CD4-positive, alpha-beta T cell treated with Interleukin-15 for 1 hour (primary cell): ENCODE results near the gene MVP.
"Not testable (repeated sequence)": the region's sequence is repeated elsewhere in the genome, so short reads cannot be mapped to it uniquely, and the experiment has no call there.

Experiments
- DNase-seq: peaks from one replicate; pipeline ENCODE4 v3.0.0-alpha.2; 2020

Gene MVP

DNA sequence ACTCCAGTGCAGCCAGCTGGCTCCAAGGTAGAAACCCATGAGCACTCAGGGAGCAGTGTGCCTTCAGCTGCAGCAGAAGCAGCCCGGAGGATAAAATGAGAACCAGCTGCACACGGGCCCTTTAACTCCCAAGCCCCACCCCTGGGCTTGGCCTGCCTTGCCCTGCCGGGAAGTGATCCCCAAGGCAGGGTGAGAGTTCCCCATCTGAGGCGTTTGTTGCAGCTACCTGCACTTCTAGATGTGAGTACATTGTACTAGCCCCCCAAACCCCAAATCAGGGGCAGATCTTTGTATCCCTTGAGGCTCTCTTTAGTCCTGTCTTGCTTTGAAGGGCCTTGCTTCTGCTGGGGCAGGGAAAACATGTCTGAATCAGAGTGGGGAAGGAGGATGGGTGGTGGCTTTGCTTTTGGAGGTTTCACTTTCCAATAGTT is at the start of gene MVP:
MVP (plus strand) TSS at position 192 of the 431 bp plus-strand sequence. CDS start 10,088 bp downstream, outside the sequence.
- DNase-seq: peak; percentile 54

DNA sequence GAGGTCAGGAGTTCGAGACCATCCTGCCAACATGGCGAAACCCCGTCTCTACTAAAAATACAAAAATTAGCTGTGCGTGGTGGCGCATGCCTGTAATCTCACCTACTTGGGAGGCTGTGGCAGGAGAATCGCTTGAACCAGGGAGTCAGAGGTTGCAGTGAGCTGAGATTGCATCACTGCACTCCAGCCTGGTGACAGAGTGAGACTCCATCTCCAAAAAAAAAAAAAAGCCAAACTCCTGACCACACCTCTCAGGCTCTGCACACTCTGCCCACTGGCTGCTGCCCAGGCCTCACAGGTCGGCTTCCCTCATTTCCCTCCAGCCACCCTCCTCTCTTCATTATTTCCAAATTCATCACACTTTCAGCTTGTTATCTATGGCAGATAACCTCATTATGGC is 47.9 kb upstream of the MVP start:
- DNase-seq: not testable (repeated sequence)

DNA sequence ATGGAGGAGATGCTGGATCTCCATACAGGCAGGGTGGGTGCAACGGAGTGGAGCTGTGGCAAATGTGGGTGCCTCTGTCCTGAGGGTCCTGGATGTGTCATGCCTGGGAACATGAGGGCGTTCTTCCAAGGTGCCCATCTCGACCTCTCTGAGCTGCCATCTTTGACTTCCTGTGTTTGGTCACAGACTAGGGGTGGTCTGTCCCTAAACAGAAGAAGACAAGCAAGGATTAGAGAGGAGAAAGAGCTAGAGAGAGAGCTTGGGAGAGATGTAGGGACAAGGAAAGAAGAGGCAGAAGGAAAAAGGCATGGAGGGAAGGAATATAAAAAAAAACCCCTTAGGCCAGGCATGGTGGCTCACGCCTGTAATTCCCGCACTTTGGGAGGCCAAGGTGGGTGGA is 45.5 kb upstream of the MVP start:
- DNase-seq: no peak

DNA sequence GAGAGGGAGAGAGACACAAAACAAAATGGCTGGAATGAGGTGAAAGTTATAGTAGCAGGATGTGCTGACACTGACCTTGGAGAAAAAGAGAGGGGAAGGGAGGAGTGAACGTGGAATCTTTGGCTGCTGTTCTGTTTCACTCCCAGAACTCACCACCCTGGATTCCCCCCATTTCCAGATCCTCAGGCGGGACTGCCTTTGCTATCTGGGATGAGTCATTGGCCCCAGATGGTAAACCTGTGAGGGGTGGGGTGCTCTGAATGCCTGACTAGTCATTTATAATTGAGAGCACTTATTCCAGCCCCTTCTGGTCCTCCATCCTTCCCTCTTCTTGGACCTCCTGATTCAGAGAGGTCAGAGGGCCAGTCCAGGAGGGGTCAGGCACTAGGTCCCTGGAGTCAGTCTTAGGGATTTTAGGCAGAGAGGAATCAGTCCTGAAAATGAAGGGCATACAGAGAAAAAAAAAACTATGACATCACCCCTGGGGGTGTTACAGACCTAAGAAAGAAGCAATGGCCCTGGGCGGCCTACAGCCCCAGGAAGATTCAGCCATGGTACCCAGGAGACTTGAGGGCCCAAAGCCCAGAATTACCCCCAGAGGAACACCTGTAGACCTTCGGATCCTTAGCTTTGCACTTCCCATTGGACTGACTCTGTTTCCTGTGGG is 44.4 kb upstream of the MVP start:
- DNase-seq: no peak

DNA sequence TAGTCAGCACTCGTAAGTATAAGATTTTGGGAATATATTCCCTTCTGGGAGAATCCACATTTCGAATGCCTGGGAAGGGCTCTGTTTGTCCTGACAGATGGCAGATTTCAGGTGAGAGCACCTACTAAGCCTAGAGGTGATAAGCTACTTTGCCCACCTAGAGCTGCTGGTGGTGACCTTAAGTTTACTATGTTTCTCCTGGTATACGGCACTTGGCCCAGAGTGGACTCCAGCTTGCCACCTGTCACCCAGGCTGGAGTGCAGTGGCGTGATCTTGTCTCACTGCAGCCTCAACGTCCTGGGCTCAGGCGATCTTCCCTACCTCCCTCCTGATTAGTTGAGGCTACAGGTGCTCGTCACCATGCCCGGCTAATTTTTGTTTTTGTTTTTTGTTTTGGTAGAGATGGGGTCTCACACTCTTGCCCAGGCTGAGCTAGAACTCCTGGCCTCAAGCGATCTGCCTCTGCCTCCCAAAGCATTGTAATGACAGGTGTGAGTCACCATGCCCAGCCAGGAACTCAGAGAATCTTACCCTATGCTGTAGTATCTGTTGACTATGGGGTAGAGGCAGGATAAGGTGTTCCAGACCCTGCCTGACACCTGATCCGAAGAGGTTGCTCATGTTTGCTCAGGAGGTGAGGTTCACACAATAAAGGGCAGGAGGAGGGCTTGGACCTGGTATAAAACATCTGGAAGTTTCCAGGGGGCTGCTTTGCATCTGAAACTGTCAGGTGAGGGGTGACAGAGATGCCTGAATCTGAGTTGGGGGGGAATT is 42.5 kb upstream of the MVP start, which contains the start of gene ZG16:
ZG16 (plus strand) TSS at position 681 of the 775 bp plus-strand sequence. CDS start 1,011 bp downstream, outside the sequence.
- no peak for DNase-seq

DNA sequence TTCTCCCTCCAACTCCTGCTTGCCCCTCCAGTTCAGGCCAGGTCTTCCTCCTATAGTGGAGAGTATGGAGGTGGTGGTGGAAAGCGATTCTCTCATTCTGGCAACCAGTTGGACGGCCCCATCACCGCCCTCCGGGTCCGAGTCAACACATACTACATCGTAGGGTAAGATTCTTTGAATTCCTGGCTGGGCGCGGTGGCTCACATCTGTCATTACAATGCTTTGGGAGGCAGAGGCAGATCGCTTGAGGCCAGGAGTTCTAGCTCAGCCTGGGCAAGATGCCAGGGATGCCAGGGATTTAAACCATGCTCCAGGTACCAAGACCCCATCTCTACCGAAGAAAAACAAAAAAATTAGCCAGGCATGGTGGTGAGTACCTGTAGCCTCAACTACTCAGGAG is 40.8 kb upstream of the MVP start:
- DNase-seq: no peak

DNA sequence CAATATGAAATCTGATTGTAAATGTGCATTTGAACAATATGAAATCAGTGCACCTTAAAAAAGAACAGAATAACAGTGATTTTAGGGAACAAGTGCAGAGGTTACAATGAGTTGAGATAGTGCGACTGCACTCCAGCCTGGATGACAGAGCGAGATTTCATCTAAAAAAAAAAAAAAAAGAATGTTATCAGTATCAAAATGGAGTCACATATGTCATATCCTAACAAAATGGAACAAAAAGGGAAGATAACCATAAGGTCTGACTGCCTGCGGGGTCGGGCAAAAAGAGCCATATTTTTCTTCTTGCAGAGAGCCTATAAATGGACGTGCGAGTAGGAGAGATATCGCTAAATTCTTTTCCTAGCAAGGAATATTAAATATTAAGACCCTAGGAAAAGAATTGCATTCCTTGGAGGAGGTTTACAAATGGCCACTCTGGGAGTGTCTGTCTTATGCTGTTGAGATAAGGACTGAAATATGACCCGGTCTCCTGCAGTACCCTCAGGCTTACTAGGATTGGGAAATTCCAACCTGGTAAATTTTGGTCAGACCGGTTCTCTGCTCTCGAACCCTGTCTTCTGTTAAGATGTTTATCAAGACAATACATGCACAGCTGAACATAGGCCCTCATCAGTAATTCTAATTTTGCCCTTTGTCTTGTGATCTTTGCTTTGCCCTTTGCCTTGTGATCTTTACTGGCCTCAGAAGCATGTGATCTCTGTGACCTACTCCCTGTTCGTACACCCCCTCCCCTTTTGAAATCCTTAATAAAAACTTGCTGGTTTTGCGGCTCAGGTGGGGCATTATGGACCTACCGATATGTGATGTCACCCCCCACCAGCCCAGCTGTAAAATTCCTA is 36.9 kb upstream of the MVP start:
- not testable (repeated sequence) for DNase-seq

DNA sequence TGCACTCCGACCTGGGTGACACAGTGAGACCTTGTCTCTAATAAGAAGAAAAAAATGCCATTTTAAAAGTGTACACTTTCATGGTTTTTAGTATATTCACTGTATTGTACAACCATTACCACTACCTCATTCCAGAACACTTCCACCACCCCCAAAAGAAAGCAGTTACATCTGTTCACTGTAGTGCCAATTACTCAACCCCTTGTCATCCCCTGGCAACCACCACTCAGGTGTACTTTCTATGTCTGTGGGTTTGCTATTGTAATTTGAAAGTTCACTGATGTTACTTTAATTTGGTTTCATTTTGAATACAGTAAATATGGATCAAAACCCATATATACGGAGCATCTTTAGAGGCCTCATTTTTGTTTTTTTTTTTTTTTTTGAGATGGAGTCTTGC is 36.1 kb upstream of the MVP start:
- no peak for DNase-seq

DNA sequence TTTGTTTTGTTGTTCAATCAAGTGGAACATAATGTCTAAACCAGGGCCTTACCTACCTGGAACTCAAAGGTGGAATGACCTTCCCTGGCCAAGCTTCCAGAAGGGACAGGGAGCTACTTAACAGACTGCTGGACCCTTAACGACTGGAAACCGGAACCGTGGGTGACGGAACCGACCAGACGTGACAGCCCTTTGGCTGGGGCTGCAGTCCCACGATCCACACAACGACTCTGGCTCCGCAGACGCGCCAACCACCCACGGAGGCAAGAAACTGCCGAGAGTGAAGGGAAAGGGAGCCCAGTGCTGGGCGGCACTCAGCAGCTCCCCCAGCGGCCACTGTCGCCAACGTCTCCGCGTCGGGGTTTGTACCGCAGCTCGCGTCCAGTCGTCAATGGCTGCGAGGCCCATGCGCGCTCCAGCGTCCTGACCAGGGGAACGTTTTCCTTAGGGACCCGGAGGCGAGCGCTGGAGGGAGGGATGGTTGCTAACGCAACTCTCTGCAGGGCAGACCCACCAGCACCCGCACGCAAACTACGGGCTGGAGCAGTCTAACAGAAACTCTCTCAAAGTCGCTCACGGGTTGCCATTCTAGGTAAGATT is 35.3 kb upstream of the MVP start:
- peak; percentile 78 for DNase-seq

DNA sequence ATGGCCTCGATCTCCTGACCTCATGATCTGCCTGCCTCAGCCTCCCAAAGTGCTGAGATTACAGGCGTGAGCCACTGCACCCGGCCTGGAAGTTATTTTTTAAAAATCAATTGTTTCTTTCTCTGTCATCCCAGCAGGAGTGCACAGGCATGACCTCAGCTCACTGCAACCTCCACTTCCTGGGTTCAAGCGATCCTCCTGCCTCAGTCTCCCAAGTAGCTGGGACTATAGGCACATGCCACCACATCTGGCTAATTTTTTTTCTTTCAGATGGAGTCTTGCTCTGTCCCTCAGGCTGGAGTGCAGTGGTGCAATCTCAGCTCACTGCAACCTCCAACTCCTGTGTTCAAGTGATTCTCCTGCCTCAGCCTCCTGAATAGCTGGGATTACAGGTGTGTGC is 33.1 kb upstream of the MVP start:
- not testable (repeated sequence) for DNase-seq

DNA sequence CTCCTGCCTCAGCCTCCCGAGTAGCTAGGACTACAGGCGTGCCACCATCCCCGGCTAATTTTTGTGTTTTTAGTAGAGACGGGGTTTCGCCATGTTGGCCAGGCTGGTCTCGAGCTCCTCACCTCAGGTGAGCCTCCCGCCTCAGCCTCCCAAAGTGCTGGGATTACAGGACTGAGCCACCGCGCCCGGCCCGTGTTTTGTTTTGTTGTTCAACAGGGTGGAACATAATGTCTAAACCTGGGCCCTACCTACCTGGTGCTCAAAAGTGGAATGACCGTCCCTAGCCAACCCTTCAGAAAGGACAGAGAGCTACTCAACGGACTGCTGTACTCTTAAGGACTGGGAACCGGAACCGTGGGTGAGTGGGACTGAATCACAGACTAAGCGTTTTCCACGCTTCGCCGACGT is 30.5 kb upstream of the MVP start:
- no peak for DNase-seq

DNA sequence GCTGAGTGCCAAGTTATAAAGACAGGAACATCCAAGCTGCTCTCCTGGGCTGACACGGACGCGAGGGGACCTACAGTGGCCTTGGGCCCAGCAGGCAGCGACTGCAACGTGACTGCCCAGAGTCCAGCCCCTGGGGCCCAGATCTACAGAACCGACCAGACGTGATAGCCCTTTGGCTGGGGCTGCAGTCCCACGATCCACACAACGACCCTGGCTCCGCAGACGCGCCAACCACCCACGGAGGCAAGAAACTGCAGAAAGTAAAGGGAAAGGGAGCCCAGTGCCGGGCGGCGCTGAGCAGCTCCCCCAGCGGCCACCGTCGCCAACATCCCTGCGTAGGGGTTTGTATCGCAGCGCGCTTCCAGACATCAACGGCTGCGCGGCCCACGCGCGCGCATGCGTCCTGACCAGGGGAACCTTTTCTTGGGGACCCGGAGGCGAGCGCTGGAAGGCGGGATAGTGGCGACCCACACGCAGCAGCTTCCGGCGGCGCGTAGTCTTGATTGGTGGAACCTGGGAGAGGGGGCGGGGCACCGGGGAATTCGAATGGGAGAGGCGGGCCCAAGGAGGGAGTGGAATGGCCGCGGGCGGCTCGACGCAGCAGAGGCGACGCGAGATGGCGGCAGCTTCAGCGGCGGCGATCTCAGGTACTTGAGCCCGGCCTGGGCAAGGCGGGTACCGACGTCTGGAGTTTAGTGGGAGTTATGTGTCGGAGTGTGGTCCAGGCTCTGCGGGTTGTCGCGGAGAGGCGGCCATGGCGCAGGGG is 29.9 kb upstream of the MVP start, which contains the start of gene KIF22:
KIF22 (plus strand) TSS at position 569 of the 766 bp plus-strand sequence; CDS start at position 578, 9 bp downstream.
- peak; percentile 98 for DNase-seq

DNA sequence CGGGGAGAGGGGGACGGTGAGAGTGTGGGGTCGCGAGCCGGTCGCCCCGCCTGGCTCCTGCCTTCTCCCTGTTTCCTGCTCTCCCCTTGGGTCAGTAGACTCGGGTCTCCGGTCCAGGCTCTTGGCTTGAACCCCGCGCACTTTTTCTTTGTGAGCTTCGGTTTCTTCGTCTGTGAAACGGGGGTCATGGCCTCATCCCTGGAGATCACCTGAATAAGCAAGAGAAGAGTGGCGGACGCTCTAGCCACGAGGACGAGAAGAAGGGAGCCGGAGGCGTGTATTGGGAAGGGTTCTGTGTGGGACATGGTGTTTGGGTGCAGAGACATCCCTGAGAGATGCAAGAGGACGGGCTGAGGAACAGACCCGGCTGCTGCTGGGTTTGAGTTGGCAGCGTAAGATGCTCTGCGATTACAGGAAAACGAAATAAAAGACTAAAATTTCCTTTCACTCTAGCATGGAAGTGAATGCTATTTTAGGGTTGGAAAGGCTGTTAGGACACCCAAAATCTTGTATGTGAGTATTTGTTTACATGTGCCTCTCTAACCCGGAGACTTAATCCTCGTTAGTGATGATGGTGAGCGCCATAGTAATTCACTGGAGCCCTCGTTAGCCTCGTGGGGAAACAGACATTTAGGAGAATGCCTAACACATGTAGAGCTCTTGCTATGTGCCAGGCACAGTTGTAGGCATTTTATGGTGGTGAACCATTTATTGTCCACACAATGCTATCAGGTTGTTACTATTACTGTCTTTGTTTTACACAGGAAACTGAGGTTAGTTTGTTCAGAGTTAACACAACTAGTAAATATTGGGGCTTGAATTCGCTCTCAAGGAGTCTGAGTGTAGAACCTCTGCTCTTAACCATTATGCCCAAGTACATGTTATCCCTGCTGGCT is 29.1 kb upstream of the MVP start:
- DNase-seq: peak; percentile 10

DNA sequence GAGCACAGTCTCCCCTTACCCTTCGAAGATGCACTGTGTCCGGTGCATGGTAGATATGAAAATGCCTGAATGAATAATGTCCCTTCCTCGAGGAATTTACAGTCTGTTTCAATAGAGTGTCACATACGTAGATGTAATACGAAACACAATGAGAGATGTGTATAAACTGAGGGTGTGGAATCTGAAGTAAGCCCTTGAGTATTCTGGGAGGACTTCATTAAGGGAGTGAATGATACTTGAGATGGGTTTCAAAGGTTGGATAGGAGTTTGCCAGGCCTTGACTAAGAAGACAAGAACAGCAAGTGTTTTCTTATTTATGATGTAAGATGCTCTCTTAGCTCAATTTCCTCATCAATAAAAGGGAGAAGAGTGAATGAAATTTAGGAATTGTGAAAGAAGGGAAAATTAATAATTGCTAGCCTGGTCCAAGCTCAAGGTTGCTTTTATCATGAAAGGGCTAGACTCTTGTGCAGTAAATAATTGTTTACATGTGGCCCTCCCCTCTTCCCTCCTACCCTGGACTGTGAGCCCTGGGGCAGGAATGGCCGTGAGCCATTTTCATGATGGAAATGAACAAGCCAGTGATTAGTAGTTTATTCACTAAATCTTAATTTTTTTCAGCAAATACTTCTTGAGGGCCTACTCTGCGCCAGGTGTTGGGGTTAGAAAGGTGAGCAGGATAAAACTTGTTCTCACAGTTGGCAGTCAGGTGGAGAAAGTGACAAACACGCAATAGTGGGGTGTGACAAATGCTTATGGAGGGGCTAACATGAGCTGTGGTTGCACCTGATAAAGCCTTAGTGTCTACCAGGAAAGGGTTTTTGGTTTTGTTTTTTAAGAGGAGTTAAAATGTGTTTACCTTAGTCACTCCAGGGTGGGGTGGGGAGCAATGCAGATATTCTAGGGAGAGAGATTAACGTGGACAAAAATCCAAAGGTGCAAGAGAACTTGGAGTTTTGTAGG is 28.1 kb upstream of the MVP start:
- DNase-seq: peak; percentile 2

DNA sequence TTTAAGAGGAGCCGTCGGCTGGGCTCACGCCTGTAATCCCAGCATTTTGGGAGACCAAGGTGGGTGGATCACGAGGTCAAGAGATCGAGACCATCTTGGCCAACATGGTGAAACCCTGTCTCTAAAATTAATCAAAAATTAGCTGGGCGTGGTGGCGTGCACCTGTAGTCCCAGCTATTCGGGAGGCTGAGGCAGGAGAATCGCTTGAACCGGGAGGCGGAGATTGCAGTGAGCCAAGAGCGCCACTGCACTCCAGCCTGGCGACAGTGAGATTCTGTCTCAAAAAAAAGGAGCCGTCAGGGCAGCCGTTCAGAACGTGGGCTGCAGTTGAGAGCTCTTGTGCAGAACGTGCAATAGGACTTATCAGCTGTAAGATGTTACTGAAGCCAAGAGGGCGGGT is 27.1 kb upstream of the MVP start:
- not testable (repeated sequence) for DNase-seq

DNA sequence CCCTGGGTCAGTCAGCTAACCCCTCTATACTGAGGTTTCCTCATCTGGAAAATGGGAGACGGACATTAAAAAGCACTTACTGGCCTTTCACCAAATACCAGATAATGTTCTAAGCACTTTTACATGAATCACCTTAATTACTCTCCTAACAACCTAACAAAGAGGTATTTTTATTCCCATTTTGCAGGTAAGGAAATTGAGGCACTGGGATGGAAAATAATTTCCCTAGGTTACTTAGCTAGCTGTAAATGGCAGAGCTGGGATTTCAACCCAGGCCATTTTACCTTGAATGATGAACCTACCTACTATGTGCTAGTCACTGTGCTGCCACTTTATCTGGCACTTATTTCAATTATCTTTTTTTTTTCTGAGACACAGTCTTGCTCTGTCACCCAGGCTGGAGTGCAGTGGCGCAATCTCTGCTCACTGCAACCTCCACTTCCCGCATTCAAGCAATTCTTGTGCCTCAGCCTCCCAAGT is 26.0 kb upstream of the MVP start:
- DNase-seq: no peak

DNA sequence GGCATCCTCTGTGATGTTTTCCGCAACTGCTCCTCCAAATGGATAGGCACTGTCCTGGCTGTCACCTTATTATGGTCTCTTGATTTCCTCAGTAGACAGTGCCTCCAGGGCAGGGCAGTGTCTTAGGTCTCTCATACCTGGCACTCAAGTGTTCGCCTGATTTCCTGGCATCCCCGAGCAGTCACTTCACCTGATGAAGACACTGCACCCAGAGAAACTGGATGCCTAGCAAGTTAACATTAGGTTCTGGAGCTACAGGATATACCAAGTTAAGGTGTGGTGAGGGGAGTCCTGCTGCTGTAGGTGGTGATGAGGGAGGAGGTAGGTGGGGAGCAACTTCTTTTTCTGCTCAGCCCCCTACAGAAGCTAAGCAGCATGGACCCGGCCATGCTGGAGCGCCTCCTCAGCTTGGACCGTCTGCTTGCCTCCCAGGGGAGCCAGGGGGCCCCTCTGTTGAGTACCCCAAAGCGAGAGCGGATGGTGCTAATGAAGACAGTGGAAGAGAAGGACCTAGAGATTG is 17.8 kb upstream of the MVP start:
- peak; percentile 7 for DNase-seq

DNA sequence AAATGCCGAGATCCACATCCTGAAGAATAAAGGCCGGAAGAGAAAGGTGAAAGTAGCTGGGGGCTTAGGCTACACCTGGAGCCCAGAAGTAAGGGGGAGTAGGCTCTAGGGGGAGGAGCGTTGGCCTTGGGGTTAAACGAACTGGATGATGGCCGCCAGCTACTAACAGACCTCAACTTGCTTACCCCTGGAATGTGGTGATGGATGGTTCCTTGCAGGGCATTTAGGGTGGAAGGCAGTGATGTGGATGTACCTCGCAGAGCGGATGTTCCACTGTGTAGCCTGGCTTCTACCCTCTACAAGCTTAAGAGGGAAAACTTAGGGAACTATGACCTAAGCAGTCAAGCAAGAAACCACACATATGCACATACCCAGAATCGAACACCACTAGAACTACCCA is 16.2 kb upstream of the MVP start:
- peak; percentile 8 for DNase-seq
